ENCODE data around the gene GLIPR2. TPM values are rescaled to one million over a fixed set of nuclear protein-coding genes. Genes with fewer than 3 reads are reported as not detected.

The GLIPR2 gene
- total and polyA plus RNA-seq, 2 donors (not counting 3 experiments of a cell fraction or from before 2014, with no cell fraction given) = 22.0 to 42.4 TPM

GRCh38 chr9:36135741-36136271 is 727 bp upstream of the GLIPR2 start:
- dilution Hi-C loops (cut with MboI; ENCODE audit: extremely low pct_ligation_motif_present, low sequenced_read_pairs) = no loop called here
- TF ChIP-seq CTCF (IDR thresholded peaks at IDR 0.05; ENCODE audit: extremely low read depth in 1 of 2, insufficient read depth in 1 of 2, low read depth in 1 of 2, low read length in 2 of 2) (no peak), FOS (IDR thresholded peaks at IDR 0.05; ENCODE audit: borderline replicate concordance, insufficient read depth, low read length) (no peak), EZH2 (IDR thresholded peaks at IDR 0.05; ENCODE audit: borderline replicate concordance, low read depth, low read length, severe bottlenecking) (no peak), MYC (IDR thresholded peaks at IDR 0.05; ENCODE audit: low read depth, low read length) (no peak), POLR2A (IDR thresholded peaks at IDR 0.05; ENCODE audit: low read depth, low read length) (no peak), POLR2AphosphoS5 (IDR thresholded peaks at IDR 0.05; ENCODE audit: insufficient read depth, low read depth, low read length) (no peak), MAX (IDR thresholded peaks at IDR 0.05; ENCODE audit: insufficient read depth, insufficient read length) (no peak), JUN (IDR thresholded peaks at IDR 0.05; ENCODE audit: borderline replicate concordance, insufficient read depth, insufficient read length, low read depth) (no peak), GATA2 (IDR thresholded peaks at IDR 0.05; ENCODE audit: insufficient read depth, insufficient read length, low read depth, low read length) (no peak)
- POLR2A ChIA-PET = interaction anchor here (0.9 kb wide), 1 partner anchor 26 kb away, joined by 3 read pairs; no protein-coding TSS in a partner anchor

More at GRCh38 chr9:36135741-36136271, 727 bp upstream of the GLIPR2 start:
- CTCF ChIA-PET = interaction anchor here (1.0 to 8.0 kb wide), 9 partner anchors 12 to 181 kb away, joined by 3 to 76 read pairs (median 5); no protein-coding TSS in a partner anchor
- no peaks in the 10 kb centered on the region for H3K9me3 ChIP-seq (replicated peaks; ENCODE audit: control insufficient read depth, insufficient read depth, low read length)
- FAIRE-seq (no peak), DNase-seq (ENCODE audit: low read depth, low spot score) (no peak)
- intact Hi-C loops (cut with micrococcal nuclease) = loop anchor here (1.0 to 2.0 kb wide), 3 partner anchors 15 to 33 kb away; no protein-coding TSS in a partner anchor
- H3K9ac ChIP-seq (replicated peaks; ENCODE audit: extremely low read depth, insufficient read depth, low read length) = peak overlapping the region; percentile 30
- H3K4me3 ChIP-seq (replicated peaks in 1 of 3; ENCODE audit: insufficient read depth in 1 of 3, low read depth in 1 of 3, low read length in 3 of 3) = peak overlapping the region; percentile 40 to 62 (median 61)
- no peaks in the 10 kb centered on the region for H3K79me2 ChIP-seq (ENCODE audit: control insufficient read depth, insufficient read depth, low read length)
- peak overlapping the region; percentile 82 for H2AFZ ChIP-seq (ENCODE audit: low read depth, low read length)
- H3K9me1 ChIP-seq (replicated peaks; ENCODE audit: control insufficient read depth, extremely low read depth, insufficient read depth, low read length) = no peaks in the 10 kb centered on the region
- BruUV-seq (replicated peaks) = no TSS peak
- H3K4me2 ChIP-seq (ENCODE audit: insufficient read depth, low read length) = peak overlapping the region; percentile 74
- H3K27ac ChIP-seq (ENCODE audit: insufficient read depth, low read depth, low read length) = no peak overlapping the region
- no peaks in the 10 kb centered on the region for H3K36me3 ChIP-seq (ENCODE audit: control insufficient read depth in 2 of 2, extremely low read depth in 1 of 2, insufficient read depth in 2 of 2, low read length in 2 of 2)
- no peaks in the 10 kb centered on the region for H3K27me3 ChIP-seq (ENCODE audit: control insufficient read depth in 2 of 2, insufficient read depth in 2 of 2, low read length in 2 of 2)
- peaks cover 11% of the 10 kb centered on the region for H3K4me1 ChIP-seq (ENCODE audit: control insufficient read depth, extremely low read depth, insufficient read depth, low read length)
- no peaks in the 10 kb centered on the region for H4K20me1 ChIP-seq (replicated peaks; ENCODE audit: control insufficient read depth, extremely low read depth, insufficient read depth, low read length)
